HL-60 (cell line): ENCODE data around the gene CHKB.

Experiments used
- DNase-seq, 2 experiments: peaks; one replicate each; pipeline ENCODE4 v3.0.0-alpha.2; 2010 to 2020; ENCODE audit warnings: low read depth in 1 of 2, low spot score in 1 of 2
- H3K27ac ChIP-seq: fragments of 250-450 bp; sonication (Bioruptor Pico); replicated peaks from 2 replicates; pipeline ENCODE4 v1.5.1; 2020; ENCODE audit warnings: mild to moderate bottlenecking, moderate library complexity
- H3K27me3 ChIP-seq: fragments of 250-450 bp; sonication (Bioruptor Pico); 2 replicates; pipeline ENCODE4 v1.5.1; 2021; ENCODE audit warnings: mild to moderate bottlenecking, moderate library complexity; ENCODE audit not compliant: insufficient read depth, poor library complexity, severe bottlenecking
- H3K4me3 ChIP-seq: replicated peaks from 2 replicates; pipeline ENCODE4 v1.5.1; 2011; ENCODE audit warnings: mild to moderate bottlenecking, control low read depth, low read length; ENCODE audit not compliant: insufficient read depth
- GABPA ChIP-seq: IDR thresholded peaks from 2 replicates; pipeline ENCODE4 v1.6.1; 2012; ENCODE audit warnings: low read depth
- POLR2AphosphoS5 ChIP-seq: IDR thresholded peaks from 2 replicates; pipeline ENCODE4 v1.6.1; 2012; ENCODE audit warnings: low read depth
- REST ChIP-seq: IDR thresholded peaks from 2 replicates; pipeline ENCODE4 v1.6.1; 2012; ENCODE audit warnings: low read depth; ENCODE audit not compliant: insufficient replicate concordance
- SPI1 ChIP-seq: IDR thresholded peaks from 2 replicates; pipeline ENCODE4 v1.6.1; 2012; ENCODE audit warnings: low read depth, mild to moderate bottlenecking, borderline replicate concordance
- TF ChIP-seq, protein P1 (sequence below): IDR thresholded peaks from one replicate; pipeline ENCODE4 v1.5.1; 2011; ENCODE audit warnings: low read length, control low read depth, inconsistent platforms; ENCODE audit not compliant: insufficient read depth

The CHKB gene

DNA sequence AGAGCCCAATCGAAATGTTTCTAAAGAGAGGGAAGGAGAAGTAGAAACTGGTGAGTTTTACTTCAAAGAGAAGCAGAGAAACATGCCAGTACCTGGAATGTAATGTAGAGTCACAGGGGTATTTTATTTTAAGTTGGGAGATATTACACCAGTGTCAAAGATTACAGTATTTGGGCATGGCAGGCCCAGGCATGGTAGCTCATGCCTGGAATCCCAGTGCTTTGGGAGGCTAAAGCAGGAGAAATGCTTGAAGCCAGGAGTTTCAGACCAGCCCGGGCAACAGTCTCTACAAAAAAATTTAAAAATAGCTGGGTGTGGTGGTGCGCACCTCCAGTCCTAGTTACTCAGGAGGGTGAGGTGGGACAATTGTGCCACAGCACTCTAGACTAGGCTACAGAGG lies 22.6 kb downstream of the CHKB start:
- Histone ChIP-seq H3K4me3 (no peak overlapping the region), H3K27ac (no peak overlapping the region), H3K27me3 (no peaks in the 10 kb centered on the region)
- TF ChIP-seq GABPA: no peak
- TF ChIP-seq, protein P1, sequence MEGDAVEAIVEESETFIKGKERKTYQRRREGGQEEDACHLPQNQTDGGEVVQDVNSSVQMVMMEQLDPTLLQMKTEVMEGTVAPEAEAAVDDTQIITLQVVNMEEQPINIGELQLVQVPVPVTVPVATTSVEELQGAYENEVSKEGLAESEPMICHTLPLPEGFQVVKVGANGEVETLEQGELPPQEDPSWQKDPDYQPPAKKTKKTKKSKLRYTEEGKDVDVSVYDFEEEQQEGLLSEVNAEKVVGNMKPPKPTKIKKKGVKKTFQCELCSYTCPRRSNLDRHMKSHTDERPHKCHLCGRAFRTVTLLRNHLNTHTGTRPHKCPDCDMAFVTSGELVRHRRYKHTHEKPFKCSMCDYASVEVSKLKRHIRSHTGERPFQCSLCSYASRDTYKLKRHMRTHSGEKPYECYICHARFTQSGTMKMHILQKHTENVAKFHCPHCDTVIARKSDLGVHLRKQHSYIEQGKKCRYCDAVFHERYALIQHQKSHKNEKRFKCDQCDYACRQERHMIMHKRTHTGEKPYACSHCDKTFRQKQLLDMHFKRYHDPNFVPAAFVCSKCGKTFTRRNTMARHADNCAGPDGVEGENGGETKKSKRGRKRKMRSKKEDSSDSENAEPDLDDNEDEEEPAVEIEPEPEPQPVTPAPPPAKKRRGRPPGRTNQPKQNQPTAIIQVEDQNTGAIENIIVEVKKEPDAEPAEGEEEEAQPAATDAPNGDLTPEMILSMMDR: no peak
- TF ChIP-seq SPI1: no peak
- TF ChIP-seq POLR2AphosphoS5: no peak
- TF ChIP-seq REST: no peak
- no peak for DNase-seq

- no peak for TF ChIP-seq POLR2AphosphoS5
- no peak for TF ChIP-seq GABPA
- no peak for TF ChIP-seq SPI1
- TF ChIP-seq REST: no peak
- TF ChIP-seq, protein P1: no peak
- no peak overlapping the region for H3K27ac ChIP-seq
- H3K27me3 ChIP-seq: no peaks in the 10 kb centered on the region
- no peak for DNase-seq
- no peak overlapping the region for H3K4me3 ChIP-seq
Observed at GRCh38 chr22:50556703-50557102, 25.9 kb downstream of the CHKB start.

DNA sequence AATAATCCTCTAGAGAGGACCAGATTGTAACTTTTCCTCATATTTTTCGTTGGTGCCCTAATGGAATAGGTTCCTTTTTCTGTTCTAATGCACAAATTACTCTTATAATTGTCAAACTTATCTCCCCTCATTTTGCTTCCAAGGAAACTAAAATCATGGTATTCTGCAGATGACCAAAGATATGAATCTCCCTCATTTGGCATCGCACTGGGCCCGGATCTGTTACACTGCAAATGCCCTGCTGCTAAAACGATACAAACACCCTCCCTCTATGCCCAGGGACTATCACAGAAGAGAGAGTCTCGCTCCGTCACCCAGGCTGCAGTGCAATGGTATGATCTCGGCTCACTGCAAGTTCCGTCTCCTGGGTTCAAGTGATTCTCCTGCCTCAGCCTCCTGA lies 29.3 kb downstream of the CHKB start:
- Histone ChIP-seq H3K27me3 (no peaks in the 10 kb centered on the region), H3K27ac (no peak overlapping the region), H3K4me3 (no peak overlapping the region)
- TF ChIP-seq SPI1: no peak
- no peak for TF ChIP-seq GABPA
- no peak for TF ChIP-seq POLR2AphosphoS5
- no peak for TF ChIP-seq REST
- TF ChIP-seq, protein P1: no peak
- DNase-seq: no peak
